CD4-positive, alpha-beta T cell (primary cell): ENCODE results near the gene FIBCD1. TPM values are rescaled to one million over a fixed set of nuclear protein-coding genes. Genes with fewer than 3 reads are reported as not detected.

Experiments used
- ATAC-seq: fragments of 200-7000 bp; cut with Tn5 transposase; one replicate; pipeline ENCODE4 v1.10.0; 2022; ENCODE audit warnings: mild to moderate bottlenecking; ENCODE audit not compliant: poor library complexity
- CTCF ChIA-PET: fragments of 350-600 bp; sonication (Branson Sonifier 250); formaldehyde crosslinking; loops from one replicate; lab custom pipeline; 2021; ENCODE audit warnings: antibody characterized with exemption, inconsistent platforms; lab: Charles Lee
- POLR2A ChIA-PET: fragments of 350-600 bp; sonication (Branson Sonifier 250); formaldehyde crosslinking; loops from one replicate; lab custom pipeline; 2021; ENCODE audit warnings: antibody characterized with exemption, inconsistent platforms; lab: Charles Lee
- DNase-seq, 14 experiments: peaks; one replicate each; pipeline ENCODE4 v3.0.0-alpha.2; 2013 to 2020; ENCODE audit warnings: mixed read lengths in 2 of 14
- H3K27ac ChIP-seq, 2 donors: one replicate each; pipeline versions ENCODE4 v1.5.1 to v1.7.0; 2013; ENCODE audit warnings: low read length in 2 of 2, low read depth in 1 of 2, mild to moderate bottlenecking in 1 of 2
- H3K27me3 ChIP-seq, 2 experiments: 1 replicate in 1 of 2; 2 replicates in 1 of 2; pipeline versions ENCODE4 v1.6.1 to v1.7.0; 2013; ENCODE audit warnings: low read length in 2 of 2, control low read depth in 1 of 2, mild to moderate bottlenecking in 1 of 2, moderate library complexity in 1 of 2; ENCODE audit not compliant: insufficient read depth in 2 of 2, control insufficient read depth in 1 of 2
- H3K36me3 ChIP-seq: one replicate; pipeline ENCODE4 v1.6.1; 2013; ENCODE audit warnings: low read length, control low read depth; ENCODE audit not compliant: insufficient read depth
- H3K4me1 ChIP-seq: one replicate; pipeline ENCODE4 v1.6.1; 2013; ENCODE audit warnings: low read length, control low read depth; ENCODE audit not compliant: insufficient read depth
- H3K4me3 ChIP-seq: one replicate; pipeline ENCODE4 v1.5.1; 2013; ENCODE audit warnings: mild to moderate bottlenecking, low read length, moderate library complexity
- H3K9me3 ChIP-seq, 2 experiments: 1 replicate in 1 of 2; 2 replicates in 1 of 2; pipeline versions ENCODE4 v1.6.1 to v1.7.0; 2013; ENCODE audit warnings: low read length in 2 of 2, mild to moderate bottlenecking in 2 of 2, control low read depth in 1 of 2, moderate library complexity in 1 of 2; ENCODE audit not compliant: control insufficient read depth in 1 of 2, insufficient read depth in 1 of 2
- H3K27ac Mint-ChIP-seq: one replicate; pipeline ENCODE4 v1.8.0; 2020; ENCODE audit warnings: mixed read lengths
- H3K27me3 Mint-ChIP-seq: one replicate; pipeline ENCODE4 v1.8.0; 2021; ENCODE audit warnings: mixed read lengths
- H3K36me3 Mint-ChIP-seq: one replicate; pipeline ENCODE4 v1.8.0; 2021; ENCODE audit warnings: low read depth, mixed read lengths
- H3K4me1 Mint-ChIP-seq: one replicate; pipeline ENCODE4 v1.8.0; 2021; ENCODE audit warnings: low read depth, mixed read lengths
- H3K4me3 Mint-ChIP-seq: one replicate; pipeline ENCODE4 v1.8.0; 2020; ENCODE audit warnings: mild to moderate bottlenecking, mixed read lengths
- H3K9me3 Mint-ChIP-seq: one replicate; pipeline ENCODE4 v1.8.0; 2020; ENCODE audit warnings: mixed read lengths
- CTCF ChIP-seq: fragments of 200-600 bp; IDR thresholded peaks from one replicate; pipeline ENCODE4 v1.8.0; 2022; ENCODE audit warnings: antibody characterized with exemption, mild to moderate bottlenecking
- intact Hi-C, 2 experiments: fragments of 100-400 bp; cut with DNase I in 1 of 2; cut with micrococcal nuclease in 1 of 2; formaldehyde crosslinking; loops; one replicate each; pipeline versions ENCODE4 v1.15.1 to v1.9.0; 2023 to 2025; cut with DNase I, micrococcal nuclease
- total RNA-seq, 174 experiments: library from RNA in 2 of 174; stranded (reverse) in 2 of 174; gene quantifications; one replicate each; pipeline ENCODE4 v1.2.3 and lab custom pipeline; 2021 to 2026

FIBCD1 gene
- total RNA-seq, 2 experiments from 2014 or later, result not detected

- Histone ChIP-seq H3K9me3 (no peaks in the 10 kb centered on the region), H3K36me3 (peaks cover 51% of the 10 kb centered on the region), H3K4me1 (no peaks in the 10 kb centered on the region), H3K4me3 (no peak overlapping the region), H3K27ac (no peak overlapping the region), H3K27me3 (no peaks in the 10 kb centered on the region)
- DNase-seq (no peak), ATAC-seq (no peak)
- Mint-ChIP-seq H3K27ac (no peak overlapping the region), H3K4me3 (no peak overlapping the region), H3K36me3 (peaks cover 79% of the 10 kb centered on the region), H3K27me3 (no peaks in the 10 kb centered on the region), H3K9me3 (no peaks in the 10 kb centered on the region), H3K4me1 (no peaks in the 10 kb centered on the region)
- POLR2A ChIA-PET, result no interaction called here
- CTCF ChIA-PET, result no interaction called here
- intact Hi-C loops, result no loop called here
- no peak for TF ChIP-seq CTCF
These were observed 59.1 kb downstream of the FIBCD1 start for GRCh38 chr9:130879863-130880411.

DNA sequence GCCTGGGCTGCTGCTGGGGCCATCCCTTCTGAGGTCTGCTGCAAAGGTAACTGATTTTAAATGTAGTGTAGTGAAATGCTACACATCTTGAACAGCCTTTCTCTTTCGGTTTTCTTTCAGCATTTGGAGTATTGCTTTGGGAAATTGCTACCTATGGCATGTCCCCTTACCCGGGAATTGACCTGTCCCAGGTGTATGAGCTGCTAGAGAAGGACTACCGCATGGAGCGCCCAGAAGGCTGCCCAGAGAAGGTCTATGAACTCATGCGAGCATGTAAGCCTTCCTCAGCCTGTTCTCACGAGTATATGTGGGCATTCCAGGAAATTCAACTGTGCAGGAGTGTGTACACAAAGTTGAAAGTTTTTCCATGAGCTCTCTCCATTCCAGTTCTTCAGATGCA, 60.8 kb downstream of the FIBCD1 start:
- POLR2A ChIA-PET, result interaction anchor here (0.7 kb wide), 1 partner anchor 67 kb away, joined by 3 read pairs; no protein-coding TSS in a partner anchor

DNA sequence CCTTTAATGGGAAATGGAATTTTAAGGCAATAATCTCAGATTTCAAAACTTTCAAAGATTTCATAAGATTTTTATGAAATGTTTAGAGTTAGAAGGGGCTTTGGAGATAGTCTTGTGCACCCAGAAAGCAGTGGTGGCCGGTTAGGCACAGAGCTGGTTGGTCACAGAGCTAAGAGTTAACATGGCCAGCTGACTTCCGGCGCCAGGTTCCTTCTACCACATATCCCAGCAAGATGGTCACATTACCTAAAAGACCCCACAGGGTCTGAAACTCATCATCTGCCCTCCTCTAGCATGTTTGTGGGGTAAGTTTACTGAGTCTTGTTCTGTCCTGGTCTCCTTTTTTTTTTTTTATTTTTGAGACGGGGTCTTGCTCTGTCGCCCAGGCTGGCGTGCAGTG, 61.7 kb downstream of the FIBCD1 start:
- TF ChIP-seq CTCF, result no peak
- Mint-ChIP-seq H3K27me3 (no peaks in the 10 kb centered on the region), H3K27ac (no peak overlapping the region), H3K9me3 (no peaks in the 10 kb centered on the region), H3K4me1 (no peaks in the 10 kb centered on the region), H3K36me3 (peaks cover 89% of the 10 kb centered on the region), H3K4me3 (no peak overlapping the region)
- H3K9me3 ChIP-seq, result no peaks in the 10 kb centered on the region
- intact Hi-C loops, result no loop called here
- ChIA-PET POLR2A (no interaction called here), CTCF (no interaction called here)
- H3K27me3 ChIP-seq, result no peaks in the 10 kb centered on the region
- no peak for DNase-seq
- peaks cover 66% of the 10 kb centered on the region for H3K36me3 ChIP-seq
- no peaks in the 10 kb centered on the region for H3K4me1 ChIP-seq
- no peak overlapping the region for H3K4me3 ChIP-seq
- ATAC-seq, result no peak
- no peak overlapping the region for H3K27ac ChIP-seq

More for the DNA sequence above, 60.8 kb downstream of the FIBCD1 start:
- H3K36me3 ChIP-seq, result peaks cover 57% of the 10 kb centered on the region
- peaks cover 86% of the 10 kb centered on the region for H3K36me3 Mint-ChIP-seq
- no peaks in the 10 kb centered on the region for H3K9me3 Mint-ChIP-seq
- H3K4me1 Mint-ChIP-seq, result no peaks in the 10 kb centered on the region
- no peak overlapping the region for H3K4me3 Mint-ChIP-seq
- CTCF ChIA-PET, result no interaction called here
- ATAC-seq (no peak), DNase-seq (no peak)
- TF ChIP-seq CTCF, result no peak
- H3K4me3 ChIP-seq, result no peak overlapping the region
- no peaks in the 10 kb centered on the region for H3K9me3 ChIP-seq
- intact Hi-C loops, result no loop called here
- H3K4me1 ChIP-seq, result no peaks in the 10 kb centered on the region
- H3K27ac Mint-ChIP-seq, result no peak overlapping the region
- no peaks in the 10 kb centered on the region for H3K27me3 ChIP-seq
- H3K27me3 Mint-ChIP-seq, result no peaks in the 10 kb centered on the region
- no peak overlapping the region for H3K27ac ChIP-seq
